SK-N-SH (cell line): Measurements from ENCODE around the gene PIP5K1B. TPM values are rescaled to one million over a fixed set of nuclear protein-coding genes. Genes with fewer than 3 reads are reported as not detected.

Source experiments
- CTCF ChIA-PET: fragments of 300-600, 350-600 bp; formaldehyde crosslinking; extraction: SDS; loops from one replicate; lab custom pipeline; 2021; lab: Yijun Ruan, JAX
- POLR2A ChIA-PET: fragments of 350-600 bp; sonication (Branson Sonifier 250); formaldehyde crosslinking; extraction: SDS; loops from one replicate; lab custom pipeline; 2020; ENCODE audit warnings: antibody characterized with exemption, inconsistent platforms; lab: Yijun Ruan, JAX
- DNase-seq: peaks from one replicate; pipeline ENCODE4 v3.0.0; 2012
- H2AFZ ChIP-seq: fragments of 200-600 bp; sonication (generic); 2 replicates; pipeline ENCODE4 v1.8.1; 2016; ENCODE audit warnings: antibody characterized with exemption, mild to moderate bottlenecking, low read depth
- H3F3A ChIP-seq: fragments of 200-600 bp; sonication (generic); replicated peaks from 2 replicates; pipeline ENCODE3; 2016; ENCODE audit warnings: antibody characterized with exemption, mild to moderate bottlenecking; ENCODE audit not compliant: insufficient read depth
- H3K27ac ChIP-seq, 2 experiments: fragments of 200-500 bp in 1 of 2; fragments of 200-600 bp in 1 of 2; sonication (Bioruptor generic) in 1 of 2; sonication (generic), shearing (Covaris generic) in 1 of 2; 2 replicates each; pipeline versions ENCODE4 v1.5.1 to v1.6.1; 2014 to 2016; ENCODE audit warnings: low read depth in 2 of 2, inconsistent platforms in 1 of 2, low read length in 1 of 2, mild to moderate bottlenecking in 1 of 2, mixed read lengths in 1 of 2
- H3K27me3 ChIP-seq: fragments of 200-600 bp; sonication (generic), shearing (Covaris generic); 2 replicates; pipeline ENCODE4 v1.6.1; 2016; ENCODE audit warnings: mixed run types; ENCODE audit not compliant: insufficient read depth
- H3K36me3 ChIP-seq, 2 experiments: fragments of 200-500 bp in 1 of 2; fragments of 200-600 bp in 1 of 2; sonication (Bioruptor generic) in 1 of 2; sonication (generic) in 1 of 2; replicated peaks in 1 of 2; 2 replicates each; pipeline versions ENCODE3 to v1.5.1; 2014 to 2016; ENCODE audit warnings: low read length in 1 of 2, mild to moderate bottlenecking in 1 of 2; ENCODE audit not compliant: insufficient read depth in 2 of 2, control insufficient read depth in 1 of 2
- H3K4me1 ChIP-seq, 2 experiments: fragments of 200-500 bp in 1 of 2; fragments of 200-600 bp in 1 of 2; sonication (Bioruptor generic) in 1 of 2; sonication (generic), shearing (Covaris generic) in 1 of 2; 2 replicates each; pipeline versions ENCODE4 v1.5.1 to v1.6.1; 2014 to 2016; ENCODE audit warnings: low read depth in 1 of 2, low read length in 1 of 2, mixed run types in 1 of 2; ENCODE audit not compliant: insufficient read depth in 2 of 2, control insufficient read depth in 1 of 2
- H3K4me2 ChIP-seq: fragments of 200-600 bp; sonication (generic), shearing (Covaris generic); 2 replicates; pipeline ENCODE4 v1.6.1; 2017; ENCODE audit warnings: mixed run types
- H3K4me3 ChIP-seq, 2 experiments: fragments of 200-500 bp in 1 of 2; fragments of 200-600 bp in 1 of 2; sonication (Bioruptor generic) in 1 of 2; sonication (generic), shearing (Covaris generic) in 1 of 2; 2 replicates each; pipeline versions ENCODE4 v1.5.1 to v1.8.1; 2014 to 2016; ENCODE audit warnings: low read depth in 2 of 2, inconsistent platforms in 1 of 2, low read length in 1 of 2, mild to moderate bottlenecking in 1 of 2, mixed read lengths in 1 of 2, moderate library complexity in 1 of 2
- H3K79me2 ChIP-seq: fragments of 200-600 bp; sonication (generic); 2 replicates; pipeline ENCODE4 v1.8.1; 2017; ENCODE audit warnings: mild to moderate bottlenecking; ENCODE audit not compliant: insufficient read depth
- H3K9ac ChIP-seq: fragments of 200-600 bp; sonication (generic); 2 replicates; pipeline ENCODE4 v1.6.1; 2017; ENCODE audit warnings: mixed run types
- H3K9me2 ChIP-seq: fragments of 200-600 bp; sonication (generic); 2 replicates; pipeline ENCODE4 v1.6.1; 2017; ENCODE audit warnings: mixed run types
- H3K9me3 ChIP-seq: fragments of 200-600 bp; sonication (generic); 2 replicates; pipeline ENCODE4 v1.6.1; 2017; ENCODE audit warnings: mixed run types, mild to moderate bottlenecking, moderate library complexity
- H4K20me1 ChIP-seq: fragments of 200-600 bp; sonication (generic); 2 replicates; pipeline ENCODE4 v1.6.1; 2017; ENCODE audit warnings: mild to moderate bottlenecking, mixed run types; ENCODE audit not compliant: insufficient read depth
- EP300 ChIP-seq, 2 experiments: IDR thresholded peaks; 2 replicates each; pipeline versions ENCODE4 v1.4.0 to v1.6.1; 2012; ENCODE audit warnings: borderline replicate concordance in 1 of 2, low read depth in 1 of 2, low read length in 1 of 2
- FOXJ3 ChIP-seq: sonication (generic); formaldehyde crosslinking; IDR thresholded peaks from 2 replicates; pipeline ENCODE4 v1.5.1; 2020; ENCODE audit warnings: mild to moderate bottlenecking, missing genetic modification reagents
- GATA2 ChIP-seq: sonication (generic); formaldehyde crosslinking; IDR thresholded peaks from 2 replicates; pipeline ENCODE4 v1.5.0; 2020; ENCODE audit warnings: mild to moderate bottlenecking, missing genetic modification reagents
- MEF2A ChIP-seq: IDR thresholded peaks from 2 replicates; pipeline ENCODE4 v1.4.0; 2012; ENCODE audit warnings: low read depth, borderline replicate concordance
- NRF1 ChIP-seq: IDR thresholded peaks from 2 replicates; pipeline ENCODE4 v1.6.1; 2012; ENCODE audit warnings: low read depth, mild to moderate bottlenecking, low read length
- RCOR1 ChIP-seq: fragments of 150-350 bp; IDR thresholded peaks from 2 replicates; pipeline ENCODE4 v1.6.1; 2017; ENCODE audit warnings: antibody characterized with exemption, low read length
- RFX5 ChIP-seq: IDR thresholded peaks from 2 replicates; pipeline ENCODE4 v1.6.1; 2012; ENCODE audit warnings: mild to moderate bottlenecking, improper control_type of control experiment, low read length
- SIN3A ChIP-seq: IDR thresholded peaks from 2 replicates; pipeline ENCODE4 v1.6.1; 2012; ENCODE audit warnings: low read depth, mild to moderate bottlenecking, low read length, moderate library complexity, borderline replicate concordance
- WGBS: methylation state at CpG from one replicate; pipeline ENCODE4 v1.1.6; 2017; ENCODE audit warnings: low lambda C conversion rate; 5-methylcytosine and 5-hydroxymethylcytosine counted together
- polyA plus RNA-seq, 3 experiments: library from polyadenylated mRNA; depleted of rRNA; stranded (reverse); fragments of >200 nt; gene quantifications; 2 replicates each; pipeline ENCODE4 v1.2.3, GENCODE V29; 2012
- TF ChIP-seq, protein P1 (sequence below): IDR thresholded peaks from 2 replicates; pipeline ENCODE4; 2012
- TF ChIP-seq, protein P2 (sequence below): IDR thresholded peaks from 2 replicates; pipeline ENCODE4 v1.4.0; 2012; ENCODE audit warnings: low read depth, borderline replicate concordance
- TF ChIP-seq, protein P3 (sequence below): fragments of 150-350 bp; IDR thresholded peaks from 2 replicates; pipeline ENCODE4 v1.6.1; 2016; ENCODE audit warnings: mild to moderate bottlenecking, low read depth, low read length
- TF ChIP-seq, protein P4 (sequence below): fragments of 150-350 bp; IDR thresholded peaks from 2 replicates; pipeline ENCODE4 v1.6.1; 2017; ENCODE audit warnings: antibody characterized with exemption, low read length, low read depth, borderline replicate concordance
- TF ChIP-seq, protein P5 (sequence below): IDR thresholded peaks from 2 replicates; pipeline ENCODE4 v1.4.0; 2012; ENCODE audit warnings: low read depth, borderline replicate concordance
- TF ChIP-seq, protein P6 (sequence below): IDR thresholded peaks from 2 replicates; pipeline ENCODE4 v1.4.0; 2012; ENCODE audit warnings: low read depth
- TF ChIP-seq, protein P7 (sequence below): fragments of 200-600 bp; sonication (generic); IDR thresholded peaks from 2 replicates; pipeline ENCODE4 v1.6.1; 2017; ENCODE audit warnings: antibody characterized with exemption, mild to moderate bottlenecking, moderate library complexity

PIP5K1B gene
- polyA plus RNA-seq, 1 of the 3 experiments (the other 2 are of a cell fraction), result not detected

DNA sequence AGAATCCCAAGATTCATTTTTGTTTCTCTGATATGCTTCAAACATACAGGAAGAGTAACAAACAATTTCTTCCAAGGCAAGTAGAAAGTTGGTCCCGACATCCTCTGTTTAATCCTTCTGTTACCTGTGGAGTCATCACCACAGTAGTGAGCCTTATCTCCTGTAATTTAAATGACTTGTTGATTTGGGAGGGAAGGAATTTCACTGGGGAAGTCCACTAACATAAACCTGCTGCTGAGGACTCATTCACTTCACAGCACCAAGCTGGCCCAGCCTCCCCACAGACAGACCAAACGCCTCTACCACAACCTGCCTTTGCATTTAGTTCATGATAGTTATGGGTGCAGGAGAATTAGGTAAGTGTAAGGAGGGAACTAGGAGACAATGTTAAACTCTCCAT is 245.6 kb downstream of the PIP5K1B start:
- ChIA-PET POLR2A (no interaction called here), CTCF (interaction anchor here (2.6 kb wide), 1 partner anchor 367 kb away, joined by 12 read pairs; no protein-coding TSS in a partner anchor)
- Histone ChIP-seq H3K27me3 (peaks cover 14% of the 10 kb centered on the region; the same call in 1 of the 2 replicates), H2AFZ (no peak overlapping the region), H3K9me2 (no peaks in the 10 kb centered on the region), H3K79me2 (no peaks in the 10 kb centered on the region)
- TF ChIP-seq, protein P1, sequence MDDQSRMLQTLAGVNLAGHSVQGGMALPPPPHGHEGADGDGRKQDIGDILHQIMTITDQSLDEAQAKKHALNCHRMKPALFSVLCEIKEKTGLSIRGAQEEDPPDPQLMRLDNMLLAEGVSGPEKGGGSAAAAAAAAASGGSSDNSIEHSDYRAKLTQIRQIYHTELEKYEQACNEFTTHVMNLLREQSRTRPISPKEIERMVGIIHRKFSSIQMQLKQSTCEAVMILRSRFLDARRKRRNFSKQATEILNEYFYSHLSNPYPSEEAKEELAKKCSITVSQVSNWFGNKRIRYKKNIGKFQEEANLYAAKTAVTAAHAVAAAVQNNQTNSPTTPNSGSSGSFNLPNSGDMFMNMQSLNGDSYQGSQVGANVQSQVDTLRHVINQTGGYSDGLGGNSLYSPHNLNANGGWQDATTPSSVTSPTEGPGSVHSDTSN, result no peak
- no peak for TF ChIP-seq RCOR1
- TF ChIP-seq, all 33 proteins: peak for 0
- Histone ChIP-seq H3K27ac (no peak overlapping the region), H3K9ac (no peak overlapping the region), H4K20me1 (no peaks in the 10 kb centered on the region), H3F3A (no peaks in the 10 kb centered on the region), H3K36me3 (no peaks in the 10 kb centered on the region), H3K4me1 (no peaks in the 10 kb centered on the region), H3K4me2 (no peak overlapping the region), H3K9me3 (no peaks in the 10 kb centered on the region), H3K4me3 (no peak overlapping the region)
- WGBS, result 3% methylated on average over 2 of the region's 2 CpGs
- no peak for DNase-seq

DNA sequence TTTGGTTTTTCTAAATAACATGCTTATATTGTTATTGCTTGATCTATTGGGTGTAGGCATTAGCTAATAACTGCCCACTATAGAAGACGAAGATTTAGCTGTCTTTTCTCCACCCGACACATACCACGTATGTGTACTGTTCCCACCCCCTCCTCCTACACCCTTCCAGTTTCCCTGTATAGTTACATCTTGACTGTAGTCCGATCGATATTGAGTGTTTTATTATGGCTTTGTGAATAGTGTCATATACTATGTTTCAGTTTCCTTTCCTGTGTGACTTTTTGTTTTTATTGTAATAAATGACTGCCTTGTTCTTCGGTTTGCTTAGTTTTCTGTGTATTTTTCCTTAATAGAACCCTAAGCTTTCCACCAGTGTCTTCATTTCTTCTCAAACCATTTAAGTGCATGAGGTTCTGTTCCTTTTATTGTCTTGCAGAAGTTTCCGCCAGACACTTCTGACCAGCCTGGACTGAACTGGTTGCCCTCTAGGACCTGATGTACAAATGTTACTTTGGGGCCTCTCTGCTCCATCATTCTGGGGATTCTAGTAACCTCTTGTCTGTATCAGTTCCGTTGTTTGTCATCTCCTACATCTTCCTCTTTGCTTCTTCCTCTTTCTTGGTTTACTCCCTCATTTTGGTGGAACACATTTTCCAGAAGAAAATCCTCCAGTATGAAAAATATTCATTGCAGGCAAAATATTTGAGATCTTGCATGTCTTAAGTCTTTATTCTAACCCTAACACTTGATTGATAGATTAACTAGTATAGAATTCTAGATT is 247.0 kb downstream of the PIP5K1B start:
- no peaks in the 10 kb centered on the region for H3F3A ChIP-seq
- no peak overlapping the region for H2AFZ ChIP-seq
- H3K9me3 ChIP-seq, result no peaks in the 10 kb centered on the region
- no peak overlapping the region for H3K4me2 ChIP-seq
- no peak overlapping the region for H3K27ac ChIP-seq
- H3K27me3 ChIP-seq, result peaks cover 14% of the 10 kb centered on the region; the same call in 1 of the 2 replicates
- POLR2A ChIA-PET, result no interaction called here
- no peak overlapping the region for H3K9ac ChIP-seq
- no peaks in the 10 kb centered on the region for H3K9me2 ChIP-seq
- no peaks in the 10 kb centered on the region for H3K4me1 ChIP-seq
- TF ChIP-seq RCOR1, result no peak
- no peak for TF ChIP-seq FOXJ3 (CRISPR knock-in tag)
- TF ChIP-seq, protein P2, sequence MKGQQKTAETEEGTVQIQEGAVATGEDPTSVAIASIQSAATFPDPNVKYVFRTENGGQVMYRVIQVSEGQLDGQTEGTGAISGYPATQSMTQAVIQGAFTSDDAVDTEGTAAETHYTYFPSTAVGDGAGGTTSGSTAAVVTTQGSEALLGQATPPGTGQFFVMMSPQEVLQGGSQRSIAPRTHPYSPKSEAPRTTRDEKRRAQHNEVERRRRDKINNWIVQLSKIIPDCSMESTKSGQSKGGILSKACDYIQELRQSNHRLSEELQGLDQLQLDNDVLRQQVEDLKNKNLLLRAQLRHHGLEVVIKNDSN, result no peak
- no peak for TF ChIP-seq RFX5
- no peak for TF ChIP-seq MEF2A
- no peak for TF ChIP-seq SIN3A
- TF ChIP-seq GATA2, result no peak
- TF ChIP-seq, protein P3, sequence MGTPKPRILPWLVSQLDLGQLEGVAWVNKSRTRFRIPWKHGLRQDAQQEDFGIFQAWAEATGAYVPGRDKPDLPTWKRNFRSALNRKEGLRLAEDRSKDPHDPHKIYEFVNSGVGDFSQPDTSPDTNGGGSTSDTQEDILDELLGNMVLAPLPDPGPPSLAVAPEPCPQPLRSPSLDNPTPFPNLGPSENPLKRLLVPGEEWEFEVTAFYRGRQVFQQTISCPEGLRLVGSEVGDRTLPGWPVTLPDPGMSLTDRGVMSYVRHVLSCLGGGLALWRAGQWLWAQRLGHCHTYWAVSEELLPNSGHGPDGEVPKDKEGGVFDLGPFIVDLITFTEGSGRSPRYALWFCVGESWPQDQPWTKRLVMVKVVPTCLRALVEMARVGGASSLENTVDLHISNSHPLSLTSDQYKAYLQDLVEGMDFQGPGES, result no peak
- TF ChIP-seq, protein P4, sequence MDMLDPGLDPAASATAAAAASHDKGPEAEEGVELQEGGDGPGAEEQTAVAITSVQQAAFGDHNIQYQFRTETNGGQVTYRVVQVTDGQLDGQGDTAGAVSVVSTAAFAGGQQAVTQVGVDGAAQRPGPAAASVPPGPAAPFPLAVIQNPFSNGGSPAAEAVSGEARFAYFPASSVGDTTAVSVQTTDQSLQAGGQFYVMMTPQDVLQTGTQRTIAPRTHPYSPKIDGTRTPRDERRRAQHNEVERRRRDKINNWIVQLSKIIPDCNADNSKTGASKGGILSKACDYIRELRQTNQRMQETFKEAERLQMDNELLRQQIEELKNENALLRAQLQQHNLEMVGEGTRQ, result no peak
- TF ChIP-seq, protein P5, sequence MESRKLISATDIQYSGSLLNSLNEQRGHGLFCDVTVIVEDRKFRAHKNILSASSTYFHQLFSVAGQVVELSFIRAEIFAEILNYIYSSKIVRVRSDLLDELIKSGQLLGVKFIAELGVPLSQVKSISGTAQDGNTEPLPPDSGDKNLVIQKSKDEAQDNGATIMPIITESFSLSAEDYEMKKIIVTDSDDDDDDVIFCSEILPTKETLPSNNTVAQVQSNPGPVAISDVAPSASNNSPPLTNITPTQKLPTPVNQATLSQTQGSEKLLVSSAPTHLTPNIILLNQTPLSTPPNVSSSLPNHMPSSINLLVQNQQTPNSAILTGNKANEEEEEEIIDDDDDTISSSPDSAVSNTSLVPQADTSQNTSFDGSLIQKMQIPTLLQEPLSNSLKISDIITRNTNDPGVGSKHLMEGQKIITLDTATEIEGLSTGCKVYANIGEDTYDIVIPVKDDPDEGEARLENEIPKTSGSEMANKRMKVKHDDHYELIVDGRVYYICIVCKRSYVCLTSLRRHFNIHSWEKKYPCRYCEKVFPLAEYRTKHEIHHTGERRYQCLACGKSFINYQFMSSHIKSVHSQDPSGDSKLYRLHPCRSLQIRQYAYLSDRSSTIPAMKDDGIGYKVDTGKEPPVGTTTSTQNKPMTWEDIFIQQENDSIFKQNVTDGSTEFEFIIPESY, result no peak
- TF ChIP-seq, protein P6, sequence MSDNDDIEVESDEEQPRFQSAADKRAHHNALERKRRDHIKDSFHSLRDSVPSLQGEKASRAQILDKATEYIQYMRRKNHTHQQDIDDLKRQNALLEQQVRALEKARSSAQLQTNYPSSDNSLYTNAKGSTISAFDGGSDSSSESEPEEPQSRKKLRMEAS, result no peak
- TF ChIP-seq, protein P7, sequence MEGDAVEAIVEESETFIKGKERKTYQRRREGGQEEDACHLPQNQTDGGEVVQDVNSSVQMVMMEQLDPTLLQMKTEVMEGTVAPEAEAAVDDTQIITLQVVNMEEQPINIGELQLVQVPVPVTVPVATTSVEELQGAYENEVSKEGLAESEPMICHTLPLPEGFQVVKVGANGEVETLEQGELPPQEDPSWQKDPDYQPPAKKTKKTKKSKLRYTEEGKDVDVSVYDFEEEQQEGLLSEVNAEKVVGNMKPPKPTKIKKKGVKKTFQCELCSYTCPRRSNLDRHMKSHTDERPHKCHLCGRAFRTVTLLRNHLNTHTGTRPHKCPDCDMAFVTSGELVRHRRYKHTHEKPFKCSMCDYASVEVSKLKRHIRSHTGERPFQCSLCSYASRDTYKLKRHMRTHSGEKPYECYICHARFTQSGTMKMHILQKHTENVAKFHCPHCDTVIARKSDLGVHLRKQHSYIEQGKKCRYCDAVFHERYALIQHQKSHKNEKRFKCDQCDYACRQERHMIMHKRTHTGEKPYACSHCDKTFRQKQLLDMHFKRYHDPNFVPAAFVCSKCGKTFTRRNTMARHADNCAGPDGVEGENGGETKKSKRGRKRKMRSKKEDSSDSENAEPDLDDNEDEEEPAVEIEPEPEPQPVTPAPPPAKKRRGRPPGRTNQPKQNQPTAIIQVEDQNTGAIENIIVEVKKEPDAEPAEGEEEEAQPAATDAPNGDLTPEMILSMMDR, result no peak
- TF ChIP-seq, protein P1, result no peak
- no peak for TF ChIP-seq EP300 (IDR thresholded peaks at IDR 0.05; ENCODE audit: borderline replicate concordance in 1 of 2, low read depth in 1 of 2, low read length in 1 of 2)
- TF ChIP-seq NRF1, result no peak
- TF ChIP-seq, all 33 proteins: peak for 0
- Histone ChIP-seq H4K20me1 (no peaks in the 10 kb centered on the region), H3K36me3 (no peaks in the 10 kb centered on the region), H3K4me3 (no peak overlapping the region), H3K79me2 (no peaks in the 10 kb centered on the region)
- CTCF ChIA-PET, result no interaction called here
- 10% methylated on average over 8 of the region's 8 CpGs for WGBS
- no peak for DNase-seq
